Activated CD4-positive, alpha-beta T cell treated with anti-CD3 and anti-CD28 coated beads, Interleukin-10, Interleukin-2, amounts not matched to agents 100 ng/mL and 50 ng/mL, durations not matched to agents 16 hours and 8 hours (primary cell): Measurements from ENCODE around the gene PDIA2.
"Not testable (repeated sequence)": the region's sequence is repeated elsewhere in the genome, so short reads cannot be mapped to it uniquely, and the experiment has no call there.

Experiments used
- DNase-seq: peaks from one replicate; pipeline ENCODE4 v3.0.0-alpha.2; 2020

Gene PDIA2

GRCh38 chr16:333406-334094, 50.6 kb downstream of the PDIA2 start:
- no peak for DNase-seq

GRCh38 chr16:334164-334832, 51.3 kb downstream of the PDIA2 start:
- DNase-seq: not testable (repeated sequence)

GRCh38 chr16:334861-335632, 52.1 kb downstream of the PDIA2 start:
- DNase-seq: not testable (repeated sequence)

- DNase-seq: no peak
Measured at GRCh38 chr16:336269-336668, 53.3 kb downstream of the PDIA2 start.
